Glutamatergic neuron (in vitro differentiated cells): ENCODE measurements around the gene STX5. TPM values are rescaled to one million over a fixed set of nuclear protein-coding genes. Genes with fewer than 3 reads are reported as not detected.
"Not testable (repeated sequence)": the region's sequence is repeated elsewhere in the genome, so short reads cannot be mapped to it uniquely, and the experiment has no call there.

ENCODE experiments used
- DNase-seq: peaks from one replicate; pipeline ENCODE4 v3.0.0; 2022
- H3K27ac Mint-ChIP-seq: one replicate; pipeline ENCODE4 v1.8.0; 2020; ENCODE audit warnings: mild to moderate bottlenecking, mixed read lengths, inconsistent platforms; ENCODE audit not compliant: unreplicated experiment
- H3K27me3 Mint-ChIP-seq: one replicate; pipeline ENCODE4 v1.8.0; 2020; ENCODE audit warnings: mild to moderate bottlenecking, moderate library complexity, mixed read lengths, inconsistent platforms; ENCODE audit not compliant: unreplicated experiment
- H3K36me3 Mint-ChIP-seq: one replicate; pipeline ENCODE4 v1.8.0; 2020; ENCODE audit warnings: mild to moderate bottlenecking, mixed read lengths, inconsistent platforms; ENCODE audit not compliant: unreplicated experiment
- H3K4me1 Mint-ChIP-seq: one replicate; pipeline ENCODE4 v1.8.0; 2020; ENCODE audit warnings: mild to moderate bottlenecking, low read depth, mixed read lengths, inconsistent platforms; ENCODE audit not compliant: unreplicated experiment
- H3K4me3 Mint-ChIP-seq: one replicate; pipeline ENCODE4 v1.8.0; 2020; ENCODE audit warnings: mild to moderate bottlenecking, mixed read lengths, inconsistent platforms; ENCODE audit not compliant: unreplicated experiment
- H3K9me3 Mint-ChIP-seq: one replicate; pipeline ENCODE4 v1.8.0; 2020; ENCODE audit warnings: mild to moderate bottlenecking, moderate library complexity, mixed read lengths, inconsistent platforms; ENCODE audit not compliant: unreplicated experiment
- total RNA-seq: library from RNA; stranded (reverse); fragmentation: NEBNext Ultra II Directional; extraction: Animal tissue kit (Norgen Biotek cat#: 25700); gene quantifications from one replicate; pipeline ENCODE4 v1.2.1, GENCODE V29; 2021; ENCODE audit not compliant: unreplicated experiment
- TF ChIP-seq, protein P1 (sequence below): fragments of 200-600 bp; sonication (generic); IDR thresholded peaks from one replicate; pipeline ENCODE4 v1.5.0; 2021; ENCODE audit not compliant: partially characterized antibody, unreplicated experiment

STX5 gene
- total RNA-seq, 1 donor from 2014 or later: 40.7 TPM

DNA sequence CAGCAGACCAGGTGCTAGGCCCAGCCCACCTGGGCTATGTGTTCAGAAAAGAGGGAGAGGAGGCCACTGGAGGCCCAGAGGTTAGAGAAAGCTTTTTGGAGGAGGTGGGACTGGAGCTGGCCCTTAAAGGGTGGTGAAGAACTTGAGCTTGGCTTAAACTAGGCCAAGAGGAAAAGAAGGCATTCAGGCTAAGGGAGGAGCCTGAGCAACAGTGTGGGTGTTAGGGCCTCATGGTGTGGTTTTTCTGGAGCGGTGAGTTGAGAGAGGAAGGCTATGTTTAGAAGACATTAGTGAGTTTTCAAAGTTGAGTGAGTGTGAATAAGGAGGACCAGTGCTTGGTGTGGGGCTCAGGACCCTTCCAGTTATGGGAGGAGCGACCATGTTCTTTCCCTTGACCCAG lies 54.5 kb downstream of the STX5 start:
- H3K27me3 Mint-ChIP-seq: no peaks in the 10 kb centered on the region
- H3K27ac Mint-ChIP-seq: no peak overlapping the region
- H3K36me3 Mint-ChIP-seq: no peaks in the 10 kb centered on the region
- TF ChIP-seq, protein P1, sequence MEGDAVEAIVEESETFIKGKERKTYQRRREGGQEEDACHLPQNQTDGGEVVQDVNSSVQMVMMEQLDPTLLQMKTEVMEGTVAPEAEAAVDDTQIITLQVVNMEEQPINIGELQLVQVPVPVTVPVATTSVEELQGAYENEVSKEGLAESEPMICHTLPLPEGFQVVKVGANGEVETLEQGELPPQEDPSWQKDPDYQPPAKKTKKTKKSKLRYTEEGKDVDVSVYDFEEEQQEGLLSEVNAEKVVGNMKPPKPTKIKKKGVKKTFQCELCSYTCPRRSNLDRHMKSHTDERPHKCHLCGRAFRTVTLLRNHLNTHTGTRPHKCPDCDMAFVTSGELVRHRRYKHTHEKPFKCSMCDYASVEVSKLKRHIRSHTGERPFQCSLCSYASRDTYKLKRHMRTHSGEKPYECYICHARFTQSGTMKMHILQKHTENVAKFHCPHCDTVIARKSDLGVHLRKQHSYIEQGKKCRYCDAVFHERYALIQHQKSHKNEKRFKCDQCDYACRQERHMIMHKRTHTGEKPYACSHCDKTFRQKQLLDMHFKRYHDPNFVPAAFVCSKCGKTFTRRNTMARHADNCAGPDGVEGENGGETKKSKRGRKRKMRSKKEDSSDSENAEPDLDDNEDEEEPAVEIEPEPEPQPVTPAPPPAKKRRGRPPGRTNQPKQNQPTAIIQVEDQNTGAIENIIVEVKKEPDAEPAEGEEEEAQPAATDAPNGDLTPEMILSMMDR: no peak
- peaks cover 4% of the 10 kb centered on the region for H3K9me3 Mint-ChIP-seq
- no peak for DNase-seq
- H3K4me1 Mint-ChIP-seq: no peaks in the 10 kb centered on the region
- H3K4me3 Mint-ChIP-seq: no peak overlapping the region

DNA sequence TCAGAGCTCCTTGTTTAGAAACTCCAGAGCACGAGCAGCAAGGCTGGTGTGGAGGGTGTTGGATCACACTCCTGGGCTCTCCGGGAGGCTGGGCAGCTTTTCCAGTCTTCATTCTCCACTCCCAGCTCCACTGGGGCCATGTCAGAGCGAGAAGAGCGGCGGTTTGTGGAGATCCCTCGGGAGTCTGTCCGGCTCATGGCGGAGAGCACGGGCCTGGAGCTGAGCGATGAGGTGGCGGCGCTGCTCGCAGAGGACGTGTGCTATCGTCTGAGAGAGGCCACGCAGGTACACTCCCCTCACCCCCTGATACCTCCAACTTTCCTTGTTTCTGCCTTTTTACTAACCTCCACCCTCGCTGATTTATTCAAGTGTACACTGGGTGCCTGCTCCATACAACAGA lies 56.2 kb downstream of the STX5 start:
- H3K36me3 Mint-ChIP-seq: no peaks in the 10 kb centered on the region
- peaks cover 6% of the 10 kb centered on the region for H3K9me3 Mint-ChIP-seq
- no peaks in the 10 kb centered on the region for H3K27me3 Mint-ChIP-seq
- H3K4me3 Mint-ChIP-seq: peak overlapping the region; percentile 15
- TF ChIP-seq, protein P1: no peak
- peak overlapping the region; percentile 12 for H3K27ac Mint-ChIP-seq
- peaks cover 2% of the 10 kb centered on the region for H3K4me1 Mint-ChIP-seq
- no peak for DNase-seq

DNA sequence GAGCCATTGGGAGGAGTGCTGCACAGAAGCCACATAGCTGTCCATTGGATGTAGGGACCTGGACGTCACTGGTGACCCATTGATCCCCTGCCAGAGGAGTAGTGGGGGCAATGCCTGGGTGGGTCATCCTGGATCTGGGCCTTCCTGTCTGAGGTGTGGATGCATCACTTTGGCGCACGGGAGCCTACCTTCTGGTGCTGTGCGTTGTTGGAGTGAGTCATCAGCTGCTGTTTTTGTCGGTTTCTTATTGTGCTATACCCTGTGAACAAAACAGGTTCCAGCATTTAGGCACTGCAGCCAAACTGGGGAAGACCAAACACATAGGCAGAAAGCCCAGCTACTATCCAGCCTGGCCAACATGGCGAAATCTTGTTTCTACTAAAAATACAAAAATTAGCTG lies 57.4 kb downstream of the STX5 start:
- Mint-ChIP-seq H3K4me3 (no peak overlapping the region), H3K9me3 (peaks cover 17% of the 10 kb centered on the region), H3K27ac (no peak overlapping the region), H3K4me1 (peaks cover 12% of the 10 kb centered on the region), H3K36me3 (no peaks in the 10 kb centered on the region), H3K27me3 (no peaks in the 10 kb centered on the region)
- TF ChIP-seq, protein P1: no peak
- no peak for DNase-seq

DNA sequence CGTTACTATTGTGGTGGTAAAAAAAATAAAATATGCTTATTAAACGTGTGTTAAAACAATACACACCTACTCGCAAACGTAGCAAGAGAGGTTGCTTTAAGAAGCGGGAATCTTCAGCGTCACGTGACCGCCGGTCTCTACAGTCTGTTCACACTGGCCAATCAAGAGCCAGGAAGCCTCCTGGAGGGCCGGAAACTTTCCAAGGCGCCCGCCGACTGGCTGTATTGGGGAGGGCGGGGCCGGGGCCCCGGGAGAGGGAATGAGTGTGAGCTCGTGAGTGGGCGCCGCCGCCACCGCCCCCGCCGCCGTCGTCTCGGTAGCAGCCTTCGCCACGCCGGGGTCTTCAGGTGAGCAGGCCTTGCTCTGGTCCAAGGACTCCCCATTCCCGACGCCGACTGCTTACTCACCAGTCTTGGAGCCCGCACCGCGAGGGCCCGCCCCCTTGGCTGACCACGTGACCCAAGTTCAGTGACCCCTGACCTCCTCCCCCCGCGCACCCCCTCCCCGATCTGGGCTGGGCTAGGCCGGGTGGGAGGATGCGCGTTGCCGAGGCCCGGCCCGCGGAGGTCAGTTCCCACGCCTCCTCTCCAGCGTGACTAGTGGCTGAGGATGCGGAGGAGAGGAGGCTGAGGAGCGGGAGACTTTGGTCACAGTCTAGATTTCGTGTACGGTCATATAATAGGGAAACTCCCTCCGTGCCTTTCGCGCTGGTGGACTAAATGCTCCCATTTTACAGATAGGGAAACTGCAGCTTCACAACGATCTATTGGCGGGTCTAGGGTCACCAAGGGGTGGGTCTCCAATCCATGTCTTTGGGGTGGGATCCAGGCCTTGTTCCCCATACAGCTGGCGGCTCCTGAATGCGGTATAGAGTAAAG lies 60.5 kb downstream of the STX5 start, which contains the start of gene TAF6L:
TAF6L (plus strand) TSS at position 253 of the 878 bp plus-strand sequence. CDS start 4,388 bp downstream, outside the sequence.
- H3K36me3 Mint-ChIP-seq: no peaks in the 10 kb centered on the region
- TF ChIP-seq, protein P1: no peak
- H3K27me3 Mint-ChIP-seq: no peaks in the 10 kb centered on the region
- H3K27ac Mint-ChIP-seq: peak within 1 kb of the TSS; percentile 98
- H3K4me3 Mint-ChIP-seq: peak within 1 kb of the TSS; percentile 98
- H3K9me3 Mint-ChIP-seq: peaks cover 17% of the 10 kb centered on the region
- DNase-seq: peak; percentile 96
- peaks cover 12% of the 10 kb centered on the region for H3K4me1 Mint-ChIP-seq

DNA sequence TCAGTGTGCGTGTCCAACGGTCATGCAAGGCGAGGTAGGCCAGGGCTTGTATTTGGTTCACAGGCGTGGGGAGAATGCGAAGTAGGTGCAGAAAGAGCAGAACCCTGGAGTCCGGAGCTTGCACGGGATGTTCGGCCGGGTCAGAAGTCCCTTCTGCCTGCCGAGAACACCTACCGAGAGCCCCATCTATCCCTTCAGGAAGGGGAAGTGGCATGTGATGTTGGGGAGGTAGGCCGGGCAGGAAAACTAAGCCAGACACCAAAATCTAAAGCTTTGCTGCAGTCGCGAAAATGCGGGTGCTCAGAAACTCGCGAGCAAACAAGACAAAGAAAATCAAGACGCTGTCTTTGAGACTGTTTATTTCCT lies 61.1 kb downstream of the STX5 start:
- peak overlapping the region; percentile 98 for H3K4me3 Mint-ChIP-seq
- H3K27me3 Mint-ChIP-seq: no peaks in the 10 kb centered on the region
- H3K36me3 Mint-ChIP-seq: no peaks in the 10 kb centered on the region
- peaks cover 17% of the 10 kb centered on the region for H3K9me3 Mint-ChIP-seq
- no peak for DNase-seq
- TF ChIP-seq, protein P1: no peak
- peak overlapping the region; percentile 98 for H3K27ac Mint-ChIP-seq
- H3K4me1 Mint-ChIP-seq: peaks cover 12% of the 10 kb centered on the region

DNA sequence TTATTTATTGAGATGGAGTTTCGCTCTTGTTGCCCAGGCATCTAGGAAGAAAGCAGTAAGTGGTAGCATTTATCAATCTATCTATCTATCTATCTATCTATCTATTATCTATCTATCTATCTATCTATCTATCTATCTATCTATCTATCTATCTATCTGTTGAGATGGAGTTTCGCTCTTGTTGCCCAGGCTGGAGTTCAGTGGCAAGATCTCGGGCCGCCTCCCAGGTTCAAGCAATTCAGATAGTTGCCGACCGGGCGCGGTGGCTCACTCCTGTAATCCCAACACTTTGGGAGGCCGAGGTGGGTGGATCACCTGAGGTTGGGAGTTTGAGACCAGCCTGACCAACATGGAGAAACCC lies 71.0 kb downstream of the STX5 start:
- H3K27ac Mint-ChIP-seq: peak overlapping the region; percentile 43
- H3K36me3 Mint-ChIP-seq, H3K9me3 Mint-ChIP-seq, DNase-seq, H3K4me1 Mint-ChIP-seq, H3K27me3 Mint-ChIP-seq: not testable (repeated sequence)
- peak overlapping the region; percentile 52 for H3K4me3 Mint-ChIP-seq
